ENCODE results near the gene S1PR1.

- TF ChIP-seq POLR2AphosphoS5 (IDR thresholded peaks at IDR 0.05; ENCODE audit: low read depth, low read length) (no peak), TAF1 (IDR thresholded peaks at IDR 0.05; ENCODE audit: borderline replicate concordance, insufficient read depth, low read length) (no peak)
These were observed 28.9 kb downstream of the S1PR1 start for GRCh38 chr1:101265684-101266083.
